Measurements from ENCODE around the gene CTSO.

DNA sequence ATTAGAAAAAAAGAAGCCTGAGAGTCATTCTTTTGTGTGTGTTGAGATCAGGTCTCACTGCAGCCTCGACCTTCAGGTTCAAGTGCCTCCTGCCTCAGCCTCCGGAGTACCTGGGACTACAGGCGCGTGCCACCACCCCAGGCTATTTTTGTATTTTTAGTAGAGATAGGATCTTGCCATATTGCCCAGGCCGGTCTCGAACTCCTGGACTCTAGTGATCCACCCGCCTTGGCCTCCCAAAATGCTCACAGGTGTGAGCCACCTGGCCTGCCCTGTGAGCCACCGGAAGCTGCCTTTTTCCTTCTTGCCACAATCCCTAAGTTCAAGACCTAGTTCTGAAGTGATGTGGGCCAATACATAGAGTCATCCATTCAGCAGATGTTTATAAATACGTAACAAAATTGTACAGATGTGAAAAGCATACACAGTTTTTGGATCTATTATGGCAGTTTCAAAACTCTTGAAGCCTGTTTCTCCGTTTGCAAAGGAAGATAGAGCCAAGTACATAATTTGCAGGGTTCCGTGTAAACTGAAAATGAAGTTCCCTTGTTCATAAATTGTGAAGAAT lies 536 bp upstream of the CTSO start:
- no peak for TF ChIP-seq CTCF (optimal IDR thresholded peaks at IDR 0.05 in 1 of 3, IDR thresholded peaks at IDR 0.05 in 1 of 3, conservative IDR thresholded peaks at IDR 0.05 in 1 of 3; ENCODE audit: extremely low read depth in 1 of 3, insufficient read depth in 2 of 3, low read length in 3 of 3)
- TF ChIP-seq EZH2 (IDR thresholded peaks at IDR 0.05; ENCODE audit: low read length): no peak

Measured in keratinocyte (primary cell).